Activated naive CD4-positive, alpha-beta T cell treated with anti-CD3 and anti-CD28 coated beads, Interleukin-2, amount 50 U/mL, for 72 hours (primary cell): ENCODE results near the gene PTGR3. TPM values are rescaled to one million over a fixed set of nuclear protein-coding genes. Genes with fewer than 3 reads are reported as not detected.

Source experiments
- ATAC-seq, 2 donors: fragments of 150-1000 bp; cut with Tn5 transposase; 2 replicates each; pipeline ENCODE4 v1.10.0; 2021; ENCODE audit warnings: mild to moderate bottlenecking in 2 of 2, moderate library complexity in 2 of 2
- DNase-seq, 2 donors: peaks; one replicate each; pipeline ENCODE4 v3.0.0; 2021 to 2022; ENCODE audit warnings: low spot score in 2 of 2
- H3K27ac Mint-ChIP-seq, 2 donors: one replicate each; pipeline ENCODE4 v1.8.0; 2022; ENCODE audit warnings: mild to moderate bottlenecking in 2 of 2, mixed read lengths in 2 of 2
- H3K36me3 Mint-ChIP-seq, 2 donors: one replicate each; pipeline ENCODE4 v1.8.0; 2022; ENCODE audit warnings: mixed read lengths in 2 of 2
- H3K9me3 Mint-ChIP-seq, 2 donors: one replicate each; pipeline ENCODE4 v1.8.0; 2022; ENCODE audit warnings: mixed read lengths in 2 of 2
- total RNA-seq, 2 donors: library from RNA; stranded (reverse); gene quantifications; one replicate each; pipeline ENCODE4 v1.2.3, GENCODE V29; 2022

The PTGR3 gene, protein sequence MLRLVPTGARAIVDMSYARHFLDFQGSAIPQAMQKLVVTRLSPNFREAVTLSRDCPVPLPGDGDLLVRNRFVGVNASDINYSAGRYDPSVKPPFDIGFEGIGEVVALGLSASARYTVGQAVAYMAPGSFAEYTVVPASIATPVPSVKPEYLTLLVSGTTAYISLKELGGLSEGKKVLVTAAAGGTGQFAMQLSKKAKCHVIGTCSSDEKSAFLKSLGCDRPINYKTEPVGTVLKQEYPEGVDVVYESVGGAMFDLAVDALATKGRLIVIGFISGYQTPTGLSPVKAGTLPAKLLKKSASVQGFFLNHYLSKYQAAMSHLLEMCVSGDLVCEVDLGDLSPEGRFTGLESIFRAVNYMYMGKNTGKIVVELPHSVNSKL
- total RNA-seq, result 10 to 100 TPM; 25.9 to 31.6 TPM

DNA sequence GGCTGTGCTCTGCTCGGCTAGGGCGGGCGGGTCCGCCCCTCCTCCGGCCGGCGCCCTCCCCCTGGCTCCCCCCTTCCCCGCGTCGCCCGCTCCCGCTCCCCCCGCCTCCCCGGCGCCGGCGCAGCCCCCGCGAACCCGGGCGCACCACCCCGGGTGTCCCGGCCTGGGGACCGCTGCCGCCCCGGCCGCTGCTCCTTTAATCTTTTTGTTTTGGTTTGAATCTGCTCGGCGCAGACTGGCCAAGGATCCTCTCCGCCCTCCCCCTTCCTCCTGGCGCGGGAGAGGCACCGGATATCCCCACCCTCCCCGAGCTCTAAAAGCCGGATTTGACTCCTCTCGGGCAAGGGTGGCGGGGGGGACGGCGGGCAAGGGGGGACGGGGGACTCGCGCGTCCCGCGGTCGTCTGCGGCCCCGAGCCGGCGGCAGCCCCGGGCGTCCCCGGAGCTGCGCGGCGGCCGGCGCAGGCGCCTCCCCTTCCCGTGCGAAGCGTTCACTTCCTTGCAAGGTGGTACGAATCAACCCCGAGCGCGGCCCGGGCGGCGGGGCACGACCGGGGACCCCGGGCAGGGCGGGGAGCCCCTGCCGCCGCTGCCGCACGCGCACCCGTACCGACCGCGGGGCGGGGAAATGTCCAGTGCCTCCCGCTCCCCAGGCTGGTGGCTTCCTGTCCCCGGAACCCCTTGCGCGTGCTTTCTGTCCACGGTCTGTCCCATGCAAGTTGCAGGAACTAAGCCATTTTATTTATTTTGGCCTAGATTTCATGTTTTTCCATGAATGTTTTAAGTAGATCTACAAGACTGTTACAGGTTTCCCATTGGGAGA, at the start of gene PTGR3:
PTGR3 (minus strand) TSS at position 11 of the 822 bp plus-strand sequence. CDS start 81 bp downstream, outside the sequence.
- Mint-ChIP-seq H3K27ac (peak within 1 kb of the TSS; percentile 98 to 99), H3K9me3 (no peaks in the 10 kb centered on the region), H3K36me3 (peaks cover 33 to 37% of the 10 kb centered on the region in 2 donors)
- DNase-seq (peak; percentile 69 to 84), ATAC-seq (peak; percentile 67 to 69)

DNA sequence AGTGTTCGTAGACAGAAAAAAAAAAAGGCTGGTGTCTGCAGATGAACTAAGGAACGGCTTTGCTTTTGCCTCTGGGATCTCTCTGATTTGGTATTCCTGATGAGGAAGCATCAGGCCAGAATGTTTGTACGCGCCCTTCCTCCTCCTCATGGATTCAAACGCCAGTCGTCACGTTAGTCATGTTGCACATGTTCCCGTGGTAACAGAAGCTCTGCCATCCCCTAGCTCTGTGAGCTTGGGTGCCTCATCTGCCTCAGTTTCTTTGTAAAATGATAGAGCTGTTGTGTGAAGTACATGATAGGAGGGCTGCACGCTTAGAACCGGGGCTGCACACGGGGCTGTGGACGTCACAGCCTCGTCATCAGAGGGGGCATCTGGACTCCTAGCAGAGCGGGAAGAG, 48.7 kb upstream of the PTGR3 start:
- Mint-ChIP-seq H3K9me3 (no peaks in the 10 kb centered on the region), H3K36me3 (peaks cover 0 to 9% of the 10 kb centered on the region in 2 donors), H3K27ac (no peak overlapping the region)
- ATAC-seq, result no peak
- no peak for DNase-seq

DNA sequence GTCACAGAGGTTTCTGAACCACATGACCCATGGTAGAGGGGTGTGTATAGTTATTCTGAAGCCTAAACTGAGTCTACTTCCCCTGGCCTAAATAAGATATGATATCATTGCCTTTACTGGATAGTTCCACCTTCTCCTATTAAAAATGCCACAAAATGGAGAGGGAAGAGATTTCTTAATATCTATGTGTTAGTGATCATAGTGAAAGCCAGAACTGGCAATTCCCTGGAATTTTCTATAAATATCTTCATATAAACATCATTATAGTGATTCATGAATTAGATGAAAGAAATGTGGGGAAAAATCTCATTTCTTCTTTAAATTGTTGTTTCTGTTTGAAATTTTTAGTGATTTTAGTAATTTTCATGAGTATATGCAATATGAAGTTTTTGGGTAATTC, 47.4 kb upstream of the PTGR3 start:
- H3K36me3 Mint-ChIP-seq, result peaks cover 0 to 3% of the 10 kb centered on the region in 2 donors
- H3K9me3 Mint-ChIP-seq, result no peaks in the 10 kb centered on the region
- DNase-seq (no peak), ATAC-seq (no peak)
- H3K27ac Mint-ChIP-seq, result no peak overlapping the region

DNA sequence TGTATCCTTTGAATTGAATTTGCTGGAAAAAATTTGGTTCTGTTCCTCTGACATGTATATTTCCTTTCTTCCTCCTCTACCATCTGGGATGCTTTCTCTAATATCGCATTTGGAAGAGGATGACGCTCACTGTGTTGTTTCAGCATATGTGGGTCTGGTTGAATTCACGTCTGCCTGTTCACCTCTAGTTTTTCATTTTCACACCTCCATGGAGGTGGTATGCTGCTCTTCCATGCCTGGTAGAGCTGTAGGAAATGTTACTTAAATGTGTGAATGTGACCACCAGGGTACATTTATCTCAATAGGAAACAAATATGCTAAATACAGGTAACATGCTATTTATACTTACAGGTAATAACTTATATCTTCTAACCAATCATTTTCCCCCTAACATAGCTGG, 46.2 kb upstream of the PTGR3 start:
- H3K9me3 Mint-ChIP-seq, result no peaks in the 10 kb centered on the region
- no peaks in the 10 kb centered on the region for H3K36me3 Mint-ChIP-seq
- DNase-seq, result no peak
- no peak for ATAC-seq
- no peak overlapping the region for H3K27ac Mint-ChIP-seq

DNA sequence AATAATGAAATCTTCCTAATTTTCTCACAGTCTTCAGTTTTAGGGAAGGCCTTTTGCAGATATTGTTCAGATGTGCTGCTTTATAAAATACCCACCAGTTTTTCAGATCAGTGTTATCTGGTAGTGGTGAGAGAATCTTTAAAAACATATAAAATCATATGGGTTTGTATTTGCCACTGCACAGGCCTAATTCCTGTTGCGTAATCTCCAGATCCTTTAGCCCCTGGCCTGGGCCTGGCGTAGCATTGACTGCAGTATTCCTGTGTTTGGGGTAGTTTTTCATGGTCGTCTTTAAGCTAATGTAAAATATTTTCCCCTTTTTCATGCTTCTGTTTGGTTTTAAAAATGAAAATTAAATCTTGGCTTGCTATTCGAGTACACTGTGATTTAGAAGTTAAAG, 44.8 kb upstream of the PTGR3 start:
- H3K27ac Mint-ChIP-seq, result no peak overlapping the region
- no peaks in the 10 kb centered on the region for H3K36me3 Mint-ChIP-seq
- no peaks in the 10 kb centered on the region for H3K9me3 Mint-ChIP-seq
- DNase-seq, result no peak
- no peak for ATAC-seq

DNA sequence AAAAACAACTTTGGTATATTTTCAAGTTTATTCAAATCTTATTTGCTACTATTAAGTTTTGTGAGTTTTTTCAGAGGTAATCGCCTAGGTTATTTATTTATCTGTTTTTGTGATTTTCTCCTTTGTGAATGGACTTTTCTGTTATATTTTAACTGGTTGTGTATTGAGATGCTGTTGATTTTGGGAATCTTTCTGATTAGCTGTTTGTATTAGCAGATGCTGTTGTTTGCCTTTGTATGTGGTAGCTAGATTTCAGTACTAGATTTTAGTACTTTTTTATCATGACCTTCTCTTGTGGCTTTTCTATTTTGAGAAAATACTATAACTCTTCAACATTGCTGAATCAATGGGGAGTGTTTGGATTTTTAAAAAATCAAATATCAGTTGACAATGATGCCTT, 44.1 kb upstream of the PTGR3 start:
- Mint-ChIP-seq H3K27ac (no peak overlapping the region), H3K9me3 (no peaks in the 10 kb centered on the region), H3K36me3 (no peaks in the 10 kb centered on the region)
- ATAC-seq (no peak), DNase-seq (no peak)

DNA sequence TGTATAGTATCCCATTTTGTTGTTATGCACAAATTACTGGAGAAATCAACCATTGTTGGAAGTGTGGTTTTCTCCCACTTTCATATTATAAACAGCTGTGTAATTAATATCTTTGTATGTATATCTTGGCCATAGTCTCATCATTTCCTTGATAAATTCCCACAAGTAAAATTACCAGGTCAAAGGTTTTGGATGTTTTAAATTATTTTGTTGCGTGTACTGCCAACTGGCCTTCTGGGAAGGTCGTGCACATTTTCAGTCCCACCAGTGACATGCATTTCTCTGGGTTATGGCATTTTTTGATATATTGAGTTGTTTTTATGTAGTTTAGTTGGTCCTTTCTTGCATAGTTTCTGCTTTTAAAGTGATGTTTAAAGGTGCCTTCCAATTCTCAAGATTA, 43.2 kb upstream of the PTGR3 start:
- DNase-seq (no peak), ATAC-seq (no peak)
- H3K27ac Mint-ChIP-seq, result no peak overlapping the region
- peaks cover 0 to 8% of the 10 kb centered on the region in 2 donors for H3K36me3 Mint-ChIP-seq
- H3K9me3 Mint-ChIP-seq, result no peaks in the 10 kb centered on the region

DNA sequence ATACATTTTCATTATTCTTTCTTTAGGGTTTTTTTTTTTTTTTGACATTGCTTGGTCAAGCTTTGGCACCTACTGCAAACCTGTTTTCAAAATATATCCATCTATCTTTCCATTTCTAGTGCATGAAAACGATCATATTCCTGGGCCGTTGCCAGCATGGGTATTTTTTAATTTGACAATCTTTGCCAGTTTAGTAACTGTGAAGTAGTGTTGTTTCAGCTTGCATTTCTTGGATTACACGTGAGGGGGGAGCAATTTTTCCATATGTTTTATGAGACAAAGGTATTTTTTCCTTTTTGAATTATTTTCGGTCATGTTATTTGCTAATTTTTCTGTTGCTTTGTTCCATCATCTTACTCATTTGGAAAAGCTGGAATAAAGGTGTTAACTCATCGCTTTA, 42.5 kb upstream of the PTGR3 start:
- DNase-seq, result no peak
- H3K36me3 Mint-ChIP-seq, result peaks cover 0 to 10% of the 10 kb centered on the region in 2 donors
- ATAC-seq, result no peak
- no peak overlapping the region for H3K27ac Mint-ChIP-seq
- no peaks in the 10 kb centered on the region for H3K9me3 Mint-ChIP-seq

DNA sequence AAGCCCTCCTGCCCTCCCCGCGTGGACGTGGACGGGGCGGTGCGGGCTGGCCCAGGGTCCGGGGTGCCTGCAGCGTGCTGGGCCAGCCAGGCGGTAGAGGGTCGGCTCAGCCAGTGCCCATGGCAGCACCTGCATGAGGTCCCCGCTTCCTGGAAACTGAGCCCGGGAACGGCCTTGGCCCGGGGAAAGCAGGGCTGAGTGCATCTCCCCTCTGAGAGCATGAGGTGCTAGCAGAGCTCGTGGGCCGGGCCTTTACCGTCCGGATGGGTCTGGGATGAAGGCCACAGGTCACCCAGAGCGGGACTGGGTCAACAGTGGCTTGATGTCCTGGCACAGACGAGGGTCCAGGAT, 41.5 kb upstream of the PTGR3 start:
- H3K27ac Mint-ChIP-seq, result no peak overlapping the region

DNA sequence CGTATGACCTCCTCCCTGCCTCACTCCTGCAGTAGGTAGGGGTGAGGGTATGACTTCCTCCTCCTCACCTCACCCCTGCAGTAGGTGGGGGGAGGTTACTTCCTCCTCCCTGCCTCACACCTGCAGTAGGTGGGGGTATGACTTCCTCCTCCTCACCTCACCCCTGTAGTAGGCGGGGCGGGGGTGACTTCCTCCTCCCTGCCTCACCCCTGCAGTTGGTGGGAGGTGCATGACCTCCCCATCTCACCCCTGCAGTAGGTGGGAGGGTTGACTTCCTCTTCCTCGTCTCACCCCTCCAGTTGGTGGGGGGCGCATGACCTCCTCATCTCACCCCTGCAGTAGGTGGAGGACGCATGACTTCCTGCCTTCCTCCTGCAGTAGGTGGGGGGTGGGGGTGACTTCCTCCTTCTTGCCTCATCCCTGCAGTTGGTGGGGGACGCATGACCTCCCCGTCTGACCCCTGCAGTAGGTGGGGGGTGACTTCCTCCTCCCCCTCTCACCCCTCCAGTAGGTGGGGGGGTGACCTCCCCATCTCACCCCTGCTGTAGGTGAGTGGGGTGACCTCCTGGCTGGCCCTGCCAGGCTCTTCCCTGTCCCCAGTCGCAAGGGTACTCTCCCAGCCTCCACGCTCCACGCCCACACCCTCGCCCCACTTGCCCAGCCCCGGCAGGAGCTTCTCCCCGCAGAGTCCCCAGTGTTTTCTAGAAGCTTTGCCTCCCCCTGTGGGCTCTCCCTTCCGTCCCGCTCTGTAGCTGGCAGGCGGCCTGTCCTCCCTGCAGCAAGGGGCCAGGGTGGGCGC, 40.9 kb upstream of the PTGR3 start:
- ATAC-seq, result peak in 1 of 2 donors; percentile 9
- DNase-seq, result no peak

More for the DNA sequence above, 41.5 kb upstream of the PTGR3 start:
- ATAC-seq (no peak), DNase-seq (no peak)
- peaks cover 0 to 10% of the 10 kb centered on the region in 2 donors for H3K36me3 Mint-ChIP-seq
- H3K9me3 Mint-ChIP-seq, result no peaks in the 10 kb centered on the region

DNA sequence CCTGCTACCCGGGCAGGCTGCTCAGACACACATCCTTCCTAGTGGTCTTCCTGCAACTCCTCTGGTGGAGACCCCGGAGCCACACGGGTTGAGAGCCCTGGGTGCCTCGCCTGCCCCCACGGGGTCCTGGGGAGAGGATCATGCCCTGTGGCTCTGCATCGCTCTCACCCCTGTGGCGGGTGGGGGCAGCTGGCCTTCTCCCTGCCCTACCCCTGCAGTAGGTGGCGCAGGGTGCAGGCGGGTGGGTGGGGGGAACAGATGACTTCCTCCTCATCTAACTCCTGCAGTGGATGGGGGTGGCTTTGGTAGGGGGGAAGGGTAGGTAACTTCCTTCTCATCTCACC, 40.2 kb upstream of the PTGR3 start:
- no peak for DNase-seq
- no peak for ATAC-seq
- Mint-ChIP-seq H3K27ac (peak overlapping the region in 1 of 2 donors; percentile 96), H3K36me3 (peaks cover 0 to 10% of the 10 kb centered on the region in 2 donors), H3K9me3 (no peaks in the 10 kb centered on the region)

More for the DNA sequence above, 40.9 kb upstream of the PTGR3 start:
- Mint-ChIP-seq H3K27ac (peak overlapping the region; percentile 50 to 96), H3K9me3 (no peaks in the 10 kb centered on the region), H3K36me3 (peaks cover 0 to 10% of the 10 kb centered on the region in 2 donors)

DNA sequence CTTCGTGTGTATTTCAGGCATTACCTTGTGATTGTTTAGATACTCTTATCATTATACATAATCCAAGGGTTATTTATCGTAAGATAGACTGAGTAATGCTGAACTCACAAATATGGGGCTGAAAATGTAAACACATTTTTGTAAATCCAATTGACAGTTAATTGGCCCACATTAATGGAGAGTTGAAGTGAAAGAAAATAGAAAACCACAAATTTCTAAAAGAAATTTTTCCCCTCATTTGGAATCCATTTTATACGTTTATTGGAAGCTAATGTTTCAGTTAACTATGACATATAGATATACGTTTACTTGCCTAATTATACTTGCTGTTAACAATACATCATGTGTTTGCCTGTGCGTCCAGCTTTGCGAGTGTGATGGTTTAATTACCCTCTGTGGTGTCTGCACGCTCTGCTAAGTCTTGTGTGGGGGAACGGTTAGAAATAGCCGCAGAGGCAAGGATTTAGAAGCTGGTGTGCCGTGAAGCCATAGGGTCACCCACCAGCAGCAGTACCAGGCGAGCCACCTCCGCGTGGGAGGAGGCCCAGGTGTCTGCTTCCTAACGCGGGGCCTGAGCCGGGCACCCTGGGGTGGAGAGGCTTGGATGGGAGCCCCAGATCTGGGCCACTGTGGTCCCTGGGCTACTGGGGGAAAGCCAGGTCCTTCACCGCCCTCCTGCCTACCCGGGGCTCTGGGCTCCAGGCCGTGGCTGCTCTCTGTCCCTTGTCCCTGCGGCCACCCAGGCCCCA, 39.7 kb upstream of the PTGR3 start:
- no peak for ATAC-seq
- H3K27ac Mint-ChIP-seq, result peak overlapping the region; percentile 61 to 96

DNA sequence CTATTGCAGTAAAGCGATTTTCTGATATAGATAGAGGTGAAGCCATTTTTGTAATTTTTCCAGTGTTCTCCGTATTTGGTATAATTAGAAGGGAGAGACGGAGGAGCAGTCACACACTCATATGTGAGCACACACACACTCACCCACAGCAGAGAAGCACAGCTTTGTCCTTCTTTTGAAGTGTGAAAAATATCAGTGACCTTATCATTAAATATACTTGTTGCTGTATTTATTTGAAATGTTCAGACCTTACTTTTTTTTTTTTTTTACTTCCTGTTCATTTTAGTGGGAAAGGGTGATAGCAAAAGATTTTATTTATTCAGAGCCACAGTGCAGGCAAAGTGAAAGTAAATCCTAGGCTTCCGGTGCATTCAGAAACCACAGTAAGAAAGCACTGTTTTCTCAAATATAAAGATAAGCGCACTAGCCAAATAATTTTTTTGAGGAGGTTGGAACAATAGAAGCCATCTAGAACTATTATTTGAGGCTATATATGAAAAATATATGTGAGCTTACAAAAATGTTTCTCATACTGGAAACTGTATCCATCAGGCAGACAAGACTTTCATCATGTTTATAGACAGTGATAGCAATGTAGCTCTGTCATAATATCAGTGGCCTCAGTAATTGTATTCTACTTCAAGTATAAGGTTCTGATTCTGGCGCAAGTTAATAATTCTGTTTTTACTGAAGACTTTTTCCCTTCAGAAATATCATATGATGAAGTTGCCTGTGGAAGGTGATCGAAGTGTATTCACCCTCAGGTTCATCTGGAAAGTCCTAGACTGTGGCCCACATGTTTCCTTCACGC, 38.9 kb upstream of the PTGR3 start:
- peak overlapping the region; percentile 95 to 96 for H3K27ac Mint-ChIP-seq
- DNase-seq (no peak), ATAC-seq (peak; percentile 48 to 50)
- peaks cover 0 to 10% of the 10 kb centered on the region in 2 donors for H3K36me3 Mint-ChIP-seq
- H3K9me3 Mint-ChIP-seq, result no peaks in the 10 kb centered on the region

More for the DNA sequence above, 39.7 kb upstream of the PTGR3 start:
- DNase-seq, result no peak
- Mint-ChIP-seq H3K9me3 (no peaks in the 10 kb centered on the region), H3K36me3 (peaks cover 0 to 10% of the 10 kb centered on the region in 2 donors)

DNA sequence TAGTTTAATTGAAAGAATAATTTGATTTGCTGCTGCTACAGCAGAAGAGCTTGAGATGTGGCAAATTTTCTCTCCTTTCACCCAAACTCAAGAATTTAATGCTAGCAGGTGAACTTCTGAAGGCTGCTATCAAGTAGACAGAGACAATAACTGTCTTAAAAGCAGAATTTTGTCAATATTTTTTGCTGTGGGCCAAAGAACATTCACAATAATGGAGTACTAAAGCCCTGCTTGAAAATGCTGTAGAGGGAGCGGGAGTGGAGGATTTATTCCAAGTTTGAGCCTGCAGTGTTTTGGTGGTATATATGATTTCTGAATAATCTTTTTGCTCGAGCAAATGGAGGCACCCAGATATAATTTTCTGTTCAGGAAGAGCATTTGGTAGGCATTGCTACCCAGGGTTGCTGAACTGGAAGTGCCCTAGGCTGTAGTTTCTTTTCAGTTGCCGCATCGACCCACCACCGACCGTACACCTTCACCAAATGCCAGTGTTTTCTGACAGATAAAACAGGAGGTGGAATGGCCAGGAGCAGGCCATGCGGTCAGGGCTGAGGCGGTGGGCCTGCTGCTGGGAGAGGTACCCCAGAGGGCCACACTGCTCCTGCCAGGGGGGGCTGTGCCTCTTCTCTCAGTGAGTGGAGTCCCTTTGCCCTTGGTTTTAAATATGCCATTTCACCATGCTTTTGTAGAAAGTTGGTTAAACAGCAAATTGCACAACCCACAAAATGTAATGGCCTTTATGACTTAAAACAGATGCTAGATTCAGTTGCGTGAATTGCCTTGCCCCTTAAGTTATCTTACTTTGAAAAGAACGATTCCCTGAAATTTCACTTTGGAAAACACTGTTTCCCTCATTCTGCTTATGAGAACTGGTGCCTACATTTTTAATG, 38.0 kb upstream of the PTGR3 start:
- Mint-ChIP-seq H3K9me3 (no peaks in the 10 kb centered on the region), H3K27ac (peak overlapping the region; percentile 95 to 96), H3K36me3 (peaks cover under 1 to 10% of the 10 kb centered on the region in 2 donors)
- no peak for DNase-seq
- peak; percentile 36 for ATAC-seq
